GM10266 (cell line): ENCODE data around the gene PTGES.

Experiments
- DNase-seq: peaks from one replicate; pipeline ENCODE4 v3.0.0; 2012; ENCODE audit errors: extremely low spot score
- CTCF ChIP-seq: IDR thresholded peaks from 2 replicates; pipeline ENCODE4 v1.5.1; 2012; ENCODE audit warnings: mild to moderate bottlenecking, low read depth; ENCODE audit not compliant: control insufficient read depth, insufficient read depth; ENCODE audit errors: missing control alignments

Gene PTGES

GRCh38 chr9:129783516-129784361 is 30.9 kb upstream of the PTGES start:
- TF ChIP-seq CTCF: peak; percentile 87
- peak; percentile 87 for DNase-seq

- DNase-seq: no peak
- no peak for TF ChIP-seq CTCF
Measured at GRCh38 chr9:129781981-129782380, 29.1 kb upstream of the PTGES start.

- no peak for DNase-seq
- no peak for TF ChIP-seq CTCF
Measured at GRCh38 chr9:129781131-129781530, 28.3 kb upstream of the PTGES start.

- no peak for DNase-seq
- TF ChIP-seq CTCF: no peak
Measured at GRCh38 chr9:129779560-129780190, 26.8 kb upstream of the PTGES start.

GRCh38 chr9:129778469-129778868 is 25.6 kb upstream of the PTGES start:
- DNase-seq: no peak
- TF ChIP-seq CTCF: no peak

GRCh38 chr9:129777769-129778130 is 24.9 kb upstream of the PTGES start:
- TF ChIP-seq CTCF: no peak
- no peak for DNase-seq
